ENCODE data around the gene CISD3.
A peak's percentile ranks its signal among the peaks of the same experiment; 100 is the strongest.
"Not testable (repeated sequence)": the region's sequence is repeated elsewhere in the genome, so short reads cannot be mapped to it uniquely, and the experiment has no call there.

Gene CISD3

GRCh38 chr17:38726145-38726544, 4.0 kb upstream of the CISD3 start:
- not testable (repeated sequence) for DNase-seq

- DNase-seq: no peak
These were observed 2.4 kb upstream of the CISD3 start for GRCh38 chr17:38727736-38728135.

- no peak for DNase-seq
These were observed 1.8 kb upstream of the CISD3 start for GRCh38 chr17:38728290-38728831.

- DNase-seq: no peak
These were observed 714 bp upstream of the CISD3 start for GRCh38 chr17:38729368-38729885.

- peak; percentile 75 for DNase-seq
These were observed 612 bp downstream of the CISD3 start for GRCh38 chr17:38730526-38731379.

- no peak for DNase-seq
These were observed 1.6 kb downstream of the CISD3 start for GRCh38 chr17:38731526-38732294.

- DNase-seq: no peak
These were observed 2.5 kb downstream of the CISD3 start for GRCh38 chr17:38732376-38733281.

GRCh38 chr17:38733282-38733981, 3.3 kb downstream of the CISD3 start:
- DNase-seq: no peak

GRCh38 chr17:38733982-38734973, 4.1 kb downstream of the CISD3 start:
- no peak for DNase-seq

GRCh38 chr17:38735161-38735997, 5.2 kb downstream of the CISD3 start:
- no peak for DNase-seq

- no peak for DNase-seq
These were observed 8.0 kb downstream of the CISD3 start for GRCh38 chr17:38738007-38738662.

GRCh38 chr17:38738686-38739085, 8.5 kb downstream of the CISD3 start:
- no peak for DNase-seq

GRCh38 chr17:38739305-38739704, 9.2 kb downstream of the CISD3 start:
- no peak for DNase-seq

GRCh38 chr17:38740044-38740443, 9.9 kb downstream of the CISD3 start:
- DNase-seq: no peak

GRCh38 chr17:38740806-38741205, 10.7 kb downstream of the CISD3 start:
- no peak for DNase-seq

GRCh38 chr17:38741461-38741860, 11.3 kb downstream of the CISD3 start:
- no peak for DNase-seq

GRCh38 chr17:38741921-38742410, 11.8 kb downstream of the CISD3 start:
- DNase-seq: no peak

Data from right kidney (tissue), 1 donor.